Gastroesophageal sphincter (tissue), 4 donors: Measurements from ENCODE around the gene MIB2. TPM values are rescaled to one million over a fixed set of nuclear protein-coding genes. Genes with fewer than 3 reads are reported as not detected.
"Not testable (repeated sequence)": the region's sequence is repeated elsewhere in the genome, so short reads cannot be mapped to it uniquely, and the experiment has no call there.

ENCODE experiments used
- ATAC-seq: fragments of 150-250 bp; one replicate; pipeline ENCODE4 v1.9.1; 2016; ENCODE audit warnings: mild to moderate bottlenecking, moderate library complexity
- H3K27ac ChIP-seq, 4 donors: fragments of 200-600 bp; sonication (generic) in 3 of 4; 1 replicate in 3 of 4; 2 replicates in 1 of 4; pipeline ENCODE4 v1.5.1; 2016 to 2019
- H3K27me3 ChIP-seq: fragments of 200-600 bp; sonication (generic); one replicate; pipeline ENCODE4 v1.5.1; 2019
- H3K36me3 ChIP-seq, 2 donors: fragments of 200-600 bp; sonication (generic); one replicate each; pipeline ENCODE4 v1.5.1; 2019; ENCODE audit warnings: control low read depth in 1 of 2
- H3K4me1 ChIP-seq, 3 donors: fragments of 200-600 bp; sonication (generic); 1 replicate in 2 of 3; 2 replicates in 1 of 3; pipeline ENCODE4 v1.5.1; 2016 to 2019; ENCODE audit warnings: control low read depth in 2 of 3
- H3K4me3 ChIP-seq, 2 donors: fragments of 200-600 bp; sonication (generic); one replicate each; pipeline ENCODE4 v1.5.1; 2019; ENCODE audit warnings: mild to moderate bottlenecking in 1 of 2, moderate library complexity in 1 of 2
- H3K9me3 ChIP-seq, 3 donors: fragments of 200-600 bp; sonication (generic); one replicate each; pipeline ENCODE4 v1.5.1; 2017 to 2019; ENCODE audit warnings: control low read depth in 2 of 3
- CTCF ChIP-seq, 4 experiments: fragments of 200-600 bp in 2 of 4; fragments of 450-650 bp in 2 of 4; sonication (generic) in 1 of 4; IDR thresholded peaks; one replicate each; pipeline ENCODE4 v1.5.1; 2017 to 2019; ENCODE audit warnings: antibody characterized with exemption in 4 of 4, mild to moderate bottlenecking in 2 of 4, moderate library complexity in 2 of 4
- EP300 ChIP-seq: sonication (generic); formaldehyde crosslinking; IDR thresholded peaks from one replicate; pipeline ENCODE4 v1.6.1; 2017; ENCODE audit warnings: antibody characterized with exemption, mild to moderate bottlenecking
- POLR2A ChIP-seq, 2 donors: fragments of 450-650 bp; IDR thresholded peaks; one replicate each; pipeline ENCODE4 v1.6.1; 2017; ENCODE audit warnings: antibody characterized with exemption in 2 of 2, mild to moderate bottlenecking in 2 of 2, moderate library complexity in 1 of 2
- POLR2AphosphoS5 ChIP-seq: sonication (generic); formaldehyde crosslinking; IDR thresholded peaks from one replicate; pipeline ENCODE4 v1.6.1; 2017; ENCODE audit warnings: antibody characterized with exemption
- WGBS, 2 donors: methylation state at CpG; one replicate each; pipeline ENCODE4 v1.1.5; 2018; ENCODE audit warnings: low coverage in 1 of 2; 5-methylcytosine and 5-hydroxymethylcytosine counted together
- total RNA-seq, 4 donors: library from RNA; depleted of rRNA; stranded (reverse); fragments of >200 nt; gene quantifications; one replicate each; pipeline ENCODE4 v1.1.0, GENCODE V29; 2016

Gene MIB2
- total RNA-seq, 4 donors from 2014 or later, result 51.4 to 85.3 (median 69.3) TPM

GRCh38 chr1:1648265-1648664 lies 33.0 kb downstream of the MIB2 start:
- H3K36me3 ChIP-seq, result peaks cover 0 to 74% of the 10 kb centered on the region in 2 donors
- WGBS, 2 donors, result 90 to 94% methylated on average over 3 to 6 of the region's 11 CpGs
- not testable (repeated sequence) for H3K4me1 ChIP-seq, H3K27ac ChIP-seq, ATAC-seq, H3K9me3 ChIP-seq, H3K4me3 ChIP-seq, H3K27me3 ChIP-seq

- ATAC-seq, result peak; percentile 94
- WGBS, 2 donors, result no CpG with 5 or more reads among the region's 96 CpGs
- Histone ChIP-seq H3K4me3 (peak within 1 kb of the TSS; percentile 74 to 82), H3K4me1 (peaks cover 0 to 32% (median 0%) of the 10 kb centered on the region in 3 donors), H3K27ac (peak within 1 kb of the TSS; percentile 77 to 98 (median 92)), H3K36me3 (peaks cover 0 to 41% of the 10 kb centered on the region in 2 donors)
- not testable (repeated sequence) for H3K27me3 ChIP-seq, H3K9me3 ChIP-seq
- TF ChIP-seq CTCF (IDR thresholded peaks at IDR 0.05) (peak in 2 of 4 experiments; percentile 39 to 44), POLR2AphosphoS5 (peak; percentile 79), POLR2A (IDR thresholded peaks at IDR 0.05) (peak in 1 of 2 donors; percentile 47)
Measured at GRCh38 chr1:1658583-1659549, 43.6 kb downstream of the MIB2 start, which contains the start of gene CDK11B. Gene CDK11B, minus strand, starts transcription at chr1:1659004. Its CDS starts 1,519 bp downstream, at chr1:1657485.

- not testable (repeated sequence) for H3K4me3 ChIP-seq, H3K27me3 ChIP-seq, H3K9me3 ChIP-seq
- Histone ChIP-seq H3K4me1 (peaks cover 0 to 15% (median 0%) of the 10 kb centered on the region in 3 donors), H3K27ac (peak overlapping the region in 2 of 4 donors; percentile 48 to 67), H3K36me3 (peaks cover 0 to 36% of the 10 kb centered on the region in 2 donors)
- ATAC-seq, result peak; percentile 26
- 73 to 100% methylated on average over 2 to 3 of the region's 9 CpGs for whole genome bisulfite sequencing, 2 donors
Measured at GRCh38 chr1:1662392-1662791, 47.1 kb downstream of the MIB2 start.

GRCh38 chr1:1662830-1663560 lies 47.7 kb downstream of the MIB2 start:
- peak overlapping the region in 2 of 4 donors; percentile 48 to 67 for H3K27ac ChIP-seq
- H3K27me3 ChIP-seq, H3K9me3 ChIP-seq, ATAC-seq, H3K4me3 ChIP-seq: not testable (repeated sequence)
- H3K4me1 ChIP-seq, result peaks cover 0 to 11% (median 0%) of the 10 kb centered on the region in 3 donors
- 82% methylated on average over 5 of the region's 15 CpGs; no CpG with 5 or more reads in 1 of the 2 donors for WGBS, 2 donors
- H3K36me3 ChIP-seq, result peaks cover 0 to 42% of the 10 kb centered on the region in 2 donors

GRCh38 chr1:1664318-1664717 lies 49.0 kb downstream of the MIB2 start:
- WGBS, 2 donors, result no CpG with 5 or more reads among the region's 11 CpGs
- H3K4me1 ChIP-seq, H3K4me3 ChIP-seq, ATAC-seq, H3K27me3 ChIP-seq, H3K27ac ChIP-seq, H3K9me3 ChIP-seq: not testable (repeated sequence)
- peaks cover 0 to 56% of the 10 kb centered on the region in 2 donors for H3K36me3 ChIP-seq

- Histone ChIP-seq H3K4me1 (no peaks in the 10 kb centered on the region), H3K9me3 (no peaks in the 10 kb centered on the region), H3K27me3 (no peaks in the 10 kb centered on the region), H3K4me3 (no peak overlapping the region), H3K36me3 (peaks cover 0 to 64% of the 10 kb centered on the region in 2 donors), H3K27ac (no peak overlapping the region)
- TF ChIP-seq POLR2A (IDR thresholded peaks at IDR 0.05), result no peak
- no peak for TF ChIP-seq EP300
- no peak for TF ChIP-seq CTCF (IDR thresholded peaks at IDR 0.05)
- TF ChIP-seq POLR2AphosphoS5, result no peak
- WGBS, 2 donors, result 79 to 83% methylated on average over 1 to 4 of the region's 27 CpGs
- no peak for ATAC-seq
Measured at GRCh38 chr1:1664941-1665814, 49.9 kb downstream of the MIB2 start.
